ENCODE results near the gene ZNF518B.

Gene ZNF518B

GRCh38 chr4:10496200-10496599 lies 39.0 kb upstream of the ZNF518B start:
- ChIA-PET POLR2A (no interaction called here), CTCF (interaction anchor here (0.8 kb wide), 1 partner anchor 42 kb away, joined by 3 read pairs; no protein-coding TSS in a partner anchor)
- TF ChIP-seq CTCF (IDR thresholded peaks at IDR 0.05; ENCODE audit: control extremely low read depth, extremely low read depth, low read depth, missing control alignments), result no peak
- no peak for DNase-seq (ENCODE audit: extremely low spot score)

- CTCF ChIA-PET, result interaction anchor here (0.8 kb wide), 1 partner anchor 42 kb away, joined by 3 read pairs; no protein-coding TSS in a partner anchor
- DNase-seq (ENCODE audit: extremely low spot score), result no peak
- no peak for TF ChIP-seq CTCF (IDR thresholded peaks at IDR 0.05; ENCODE audit: control extremely low read depth, extremely low read depth, low read depth, missing control alignments)
- POLR2A ChIA-PET, result no interaction called here
These were observed 38.4 kb upstream of the ZNF518B start for GRCh38 chr4:10495651-10496050.

GRCh38 chr4:10492464-10492863 lies 35.2 kb upstream of the ZNF518B start:
- no peak for DNase-seq (ENCODE audit: extremely low spot score)
- CTCF ChIA-PET, result interaction anchor here (1.0 to 2.6 kb wide), 3 partner anchors 16 to 61 kb away, joined by 3 to 11 read pairs (median 3); no protein-coding TSS in a partner anchor

GRCh38 chr4:10491401-10491800 lies 34.2 kb upstream of the ZNF518B start:
- TF ChIP-seq CTCF (IDR thresholded peaks at IDR 0.05; ENCODE audit: control extremely low read depth, extremely low read depth, low read depth, missing control alignments), result no peak
- DNase-seq (ENCODE audit: extremely low spot score), result no peak
- CTCF ChIA-PET, result interaction anchor here (1.0 to 2.6 kb wide), 2 partner anchors 30 to 62 kb away, joined by 3 to 11 read pairs; no protein-coding TSS in a partner anchor
- POLR2A ChIA-PET, result no interaction called here

More at GRCh38 chr4:10492464-10492863, 35.2 kb upstream of the ZNF518B start:
- TF ChIP-seq CTCF (IDR thresholded peaks at IDR 0.05; ENCODE audit: control extremely low read depth, extremely low read depth, low read depth, missing control alignments), result no peak
- POLR2A ChIA-PET, result no interaction called here

GRCh38 chr4:10490996-10491395 lies 33.8 kb upstream of the ZNF518B start:
- CTCF ChIA-PET, result interaction anchor here (2.6 kb wide), 1 partner anchor 30 kb away, joined by 11 read pairs; no protein-coding TSS in a partner anchor
- no peak for TF ChIP-seq CTCF (IDR thresholded peaks at IDR 0.05; ENCODE audit: control extremely low read depth, extremely low read depth, low read depth, missing control alignments)
- DNase-seq (ENCODE audit: extremely low spot score), result no peak
- POLR2A ChIA-PET, result no interaction called here

- TF ChIP-seq CTCF (IDR thresholded peaks at IDR 0.05; ENCODE audit: control extremely low read depth, extremely low read depth, low read depth, missing control alignments), result no peak
- CTCF ChIA-PET, result interaction anchor here (0.7 to 1.0 kb wide), 3 partner anchors 20 to 325 kb away, joined by 3 read pairs; no protein-coding TSS in a partner anchor
- POLR2A ChIA-PET, result no interaction called here
- no peak for DNase-seq (ENCODE audit: extremely low spot score)
These were observed 25.7 kb upstream of the ZNF518B start for GRCh38 chr4:10482913-10483312.

Data from GM10248 (cell line).